IPS-NIHi7 (cell line): ENCODE measurements around the gene SUN2.

Experiments used
- DNase-seq: peaks from one replicate; pipeline ENCODE4 v3.0.0; 2012; ENCODE audit warnings: mixed read lengths; ENCODE audit errors: extremely low spot score

SUN2 gene

DNA sequence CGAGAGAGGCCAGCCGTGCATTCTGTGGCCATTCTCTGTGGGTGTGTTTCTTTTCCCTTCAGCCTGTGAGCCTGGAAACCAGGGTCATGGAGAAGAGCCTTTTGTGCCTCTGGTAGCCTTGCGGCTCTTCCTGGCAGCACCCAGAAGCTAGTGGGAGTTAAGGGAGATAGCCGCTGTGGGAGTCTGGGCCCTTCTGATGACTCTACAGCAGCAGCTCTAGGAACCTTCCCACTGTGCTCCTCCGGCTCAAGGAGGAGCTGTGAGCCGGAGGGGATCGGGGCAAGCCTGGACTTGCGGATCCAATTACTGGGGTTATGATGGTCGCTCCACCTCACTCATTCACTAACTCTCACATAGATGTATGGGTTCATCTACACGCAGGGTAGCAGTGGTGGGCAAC lies 39.5 kb downstream of the SUN2 start:
- DNase-seq = no peak

DNA sequence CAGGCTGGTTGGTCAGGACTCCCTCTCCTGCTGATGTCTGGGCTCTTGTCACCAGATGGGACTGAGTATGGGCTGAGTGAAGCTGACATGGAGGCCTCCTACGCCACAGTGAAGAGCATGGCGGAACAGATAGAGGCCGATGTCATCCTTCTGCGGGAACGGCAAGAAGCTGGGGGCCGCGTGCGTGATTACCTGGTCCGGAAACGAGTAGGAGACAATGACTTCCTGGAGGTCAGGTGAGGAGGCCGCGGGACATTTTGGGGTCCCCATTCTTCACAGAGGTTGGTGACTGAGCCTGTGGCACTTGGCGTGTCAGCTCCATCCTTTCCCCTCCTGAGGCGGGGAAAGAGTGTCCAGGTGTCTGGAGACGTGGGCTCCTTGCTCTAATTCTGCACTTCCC lies 39.9 kb downstream of the SUN2 start:
- no peak for DNase-seq

DNA sequence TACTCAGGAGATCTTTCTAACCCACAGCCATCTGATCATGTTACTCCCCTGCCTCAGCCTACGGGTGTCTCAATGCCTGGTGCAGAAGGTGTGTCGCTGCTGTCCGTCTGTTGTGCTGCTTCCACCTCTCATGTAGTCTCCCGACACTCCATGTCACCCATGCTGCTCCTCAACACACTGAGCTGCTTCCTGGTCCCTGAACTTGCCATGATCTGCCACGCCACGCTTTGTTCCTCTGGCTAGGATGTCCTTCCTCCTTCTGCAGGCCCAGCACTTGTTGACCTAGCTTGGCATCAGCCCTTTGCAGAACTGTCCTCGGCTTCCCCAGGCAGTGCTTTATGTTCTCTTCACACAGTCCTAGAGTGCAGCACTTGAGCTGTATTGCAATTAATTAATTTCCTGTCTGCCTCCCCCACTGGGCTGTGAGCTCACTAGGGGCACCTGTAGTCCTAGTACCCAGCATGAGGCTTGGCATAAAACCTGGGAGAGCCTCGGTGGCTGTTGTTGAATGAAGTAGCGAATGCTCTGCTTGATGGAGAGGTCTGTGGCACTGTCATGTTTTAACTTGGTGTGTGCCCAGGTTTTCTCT lies 40.5 kb downstream of the SUN2 start:
- no peak for DNase-seq

DNA sequence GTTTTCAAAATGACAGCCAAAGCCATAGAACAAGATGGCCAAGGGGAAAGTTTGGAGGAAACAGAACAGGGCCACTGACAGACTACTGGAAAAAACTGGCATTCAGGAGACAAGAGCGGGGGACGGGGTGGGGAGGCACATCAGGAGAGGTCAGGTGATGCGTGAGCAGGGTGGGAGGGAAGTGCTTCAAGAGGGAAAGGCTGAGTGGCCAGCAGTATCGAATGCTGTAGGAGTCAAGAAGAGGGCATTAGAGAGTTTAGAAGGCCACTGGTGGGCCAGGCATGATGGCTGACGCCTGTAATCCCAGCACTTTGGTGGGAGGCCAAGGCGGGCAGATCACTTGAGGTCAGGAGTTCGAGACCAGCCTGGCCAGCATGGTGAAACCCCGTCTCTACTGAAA lies 41.9 kb downstream of the SUN2 start:
- no peak for DNase-seq

DNA sequence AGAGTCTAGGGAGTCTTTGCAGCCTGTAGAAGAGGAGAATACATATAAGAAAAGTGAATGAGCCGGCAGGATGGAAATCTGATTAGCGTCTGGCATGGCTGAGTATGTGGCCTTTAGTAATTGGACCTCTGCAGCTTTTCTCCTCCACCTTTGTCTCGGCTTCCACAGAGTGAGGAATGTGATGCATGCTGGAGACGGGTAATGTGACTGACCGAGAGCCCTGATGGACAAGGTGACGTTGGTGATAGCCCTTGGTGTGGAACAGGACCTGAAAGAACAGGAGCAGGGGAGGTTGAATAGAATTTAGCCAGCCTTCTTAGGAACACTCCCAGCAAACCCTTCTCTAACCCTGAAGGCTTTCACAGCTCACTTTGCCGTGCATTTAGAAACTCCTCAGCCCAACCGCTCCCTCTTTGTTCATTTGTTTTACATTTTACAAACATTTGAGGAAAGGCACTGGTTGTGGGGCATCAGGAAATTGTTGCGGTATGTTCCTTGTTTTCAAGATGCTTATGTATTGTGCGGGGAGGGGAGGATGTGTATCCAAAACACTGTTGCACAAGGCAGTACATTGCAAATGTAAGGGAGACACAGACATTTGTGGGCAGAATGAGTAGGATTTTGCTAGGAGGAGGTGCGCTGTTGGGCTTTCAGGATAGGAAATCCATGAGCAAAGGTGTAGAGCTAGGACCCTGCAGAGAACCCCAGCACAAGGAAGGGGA lies 43.2 kb downstream of the SUN2 start:
- DNase-seq = no peak

DNA sequence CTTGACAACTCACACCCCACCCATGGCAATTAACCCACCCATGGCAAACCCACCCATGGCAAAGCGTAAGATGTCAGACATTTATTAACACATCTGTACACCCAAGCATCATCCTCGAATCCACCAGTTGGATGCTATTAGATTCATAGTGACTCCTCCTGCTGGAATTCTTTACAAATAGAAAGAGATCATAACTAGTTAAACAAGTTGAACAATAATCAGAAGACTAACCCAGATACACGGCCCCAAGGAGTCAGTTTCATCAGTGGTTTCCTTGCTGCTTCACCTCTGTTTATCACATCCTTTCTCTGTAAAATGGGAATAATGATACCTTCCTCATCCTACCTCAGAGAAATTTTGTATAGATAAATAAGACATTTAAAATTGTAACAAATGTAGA lies 44.9 kb downstream of the SUN2 start:
- no peak for DNase-seq

DNA sequence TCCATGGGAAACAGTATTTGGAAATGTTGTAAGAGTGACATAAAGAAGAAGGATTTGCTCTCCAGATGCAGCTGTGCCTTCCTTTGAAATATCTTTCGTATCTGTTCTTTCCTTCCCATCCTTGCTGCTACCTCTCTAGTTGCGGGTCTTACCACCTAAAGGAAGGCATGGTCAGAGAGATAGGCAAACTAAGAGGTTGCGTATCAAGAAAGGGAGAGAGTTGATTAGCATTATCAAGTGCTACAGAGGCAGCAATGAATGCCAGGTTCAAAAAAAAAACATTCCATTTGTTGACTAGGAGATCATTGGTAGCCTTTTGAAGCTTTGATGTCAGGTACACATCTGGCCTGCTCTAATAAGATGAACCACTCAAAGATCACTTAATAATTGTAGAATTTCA lies 45.4 kb downstream of the SUN2 start:
- no peak for DNase-seq

DNA sequence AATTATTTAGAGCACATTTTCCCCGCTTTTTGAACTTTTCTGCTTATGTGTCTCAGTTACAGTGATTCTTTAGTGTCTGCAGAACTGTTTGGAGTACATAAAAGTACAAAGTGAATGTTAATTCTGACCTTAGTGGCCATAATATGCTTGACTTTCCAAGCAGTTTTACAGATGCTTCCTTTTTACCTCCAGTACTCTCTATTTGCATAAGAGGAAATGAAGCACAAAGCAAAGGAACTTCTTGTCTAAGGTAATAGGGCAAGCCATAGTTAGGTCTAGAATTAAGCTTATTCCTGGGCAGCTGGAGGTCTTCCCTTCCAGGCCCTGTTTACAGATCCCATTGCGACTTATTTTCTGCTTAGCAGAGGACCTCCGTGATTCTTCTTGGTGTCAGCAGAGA lies 46.5 kb downstream of the SUN2 start:
- DNase-seq = no peak

DNA sequence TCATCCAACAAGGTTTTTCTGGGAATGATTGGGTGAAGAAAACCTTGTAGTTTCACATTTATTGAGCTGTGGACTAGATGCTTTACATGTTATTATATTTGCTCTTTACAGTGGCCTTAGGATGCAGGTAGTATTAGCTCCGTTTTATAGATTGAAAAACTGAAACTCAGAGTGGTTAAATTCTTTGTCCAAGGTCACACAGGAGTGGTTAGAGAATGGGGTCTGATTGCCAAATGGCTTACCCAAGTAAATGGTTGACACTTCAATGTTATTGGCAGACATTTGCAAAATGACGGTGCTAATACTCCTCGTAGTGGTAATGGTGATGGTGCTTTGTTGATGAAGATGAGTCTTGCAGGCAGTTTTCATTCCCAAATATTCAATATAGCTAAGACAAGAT lies 47.8 kb downstream of the SUN2 start:
- no peak for DNase-seq

DNA sequence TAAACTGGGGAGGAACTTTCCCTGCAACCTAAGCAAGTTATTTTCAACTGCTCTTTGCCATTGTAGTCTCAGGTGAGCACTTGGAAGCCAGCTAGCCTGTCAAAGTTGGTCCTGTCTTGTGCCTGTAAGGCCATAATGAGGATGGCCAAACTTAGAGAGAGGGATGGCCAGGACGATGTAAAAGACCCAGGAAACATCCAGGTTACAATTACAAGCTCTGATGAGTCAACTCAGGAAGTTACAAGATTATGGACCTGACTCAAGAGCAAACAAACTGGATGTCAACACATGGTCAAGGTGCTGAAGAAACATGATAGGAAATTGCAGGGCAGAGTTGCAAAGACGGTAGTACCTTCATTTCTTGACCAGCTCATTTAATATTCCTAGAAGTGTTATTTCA lies 48.5 kb downstream of the SUN2 start:
- DNase-seq = no peak

DNA sequence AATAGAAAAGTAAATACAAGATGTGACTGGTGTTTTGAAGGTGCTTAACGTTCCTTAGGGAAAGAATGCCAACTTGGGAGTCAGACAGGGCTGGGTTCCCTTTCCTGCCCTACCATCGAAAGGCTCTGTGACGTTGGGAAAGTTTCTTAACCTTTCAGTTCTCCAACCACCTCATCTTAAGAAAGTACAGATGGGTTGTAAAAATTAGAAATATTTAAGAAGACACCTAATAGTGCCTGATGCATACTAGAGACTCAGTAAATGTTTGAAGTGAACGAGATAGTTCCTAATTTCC lies 49.0 kb downstream of the SUN2 start:
- DNase-seq = no peak

DNA sequence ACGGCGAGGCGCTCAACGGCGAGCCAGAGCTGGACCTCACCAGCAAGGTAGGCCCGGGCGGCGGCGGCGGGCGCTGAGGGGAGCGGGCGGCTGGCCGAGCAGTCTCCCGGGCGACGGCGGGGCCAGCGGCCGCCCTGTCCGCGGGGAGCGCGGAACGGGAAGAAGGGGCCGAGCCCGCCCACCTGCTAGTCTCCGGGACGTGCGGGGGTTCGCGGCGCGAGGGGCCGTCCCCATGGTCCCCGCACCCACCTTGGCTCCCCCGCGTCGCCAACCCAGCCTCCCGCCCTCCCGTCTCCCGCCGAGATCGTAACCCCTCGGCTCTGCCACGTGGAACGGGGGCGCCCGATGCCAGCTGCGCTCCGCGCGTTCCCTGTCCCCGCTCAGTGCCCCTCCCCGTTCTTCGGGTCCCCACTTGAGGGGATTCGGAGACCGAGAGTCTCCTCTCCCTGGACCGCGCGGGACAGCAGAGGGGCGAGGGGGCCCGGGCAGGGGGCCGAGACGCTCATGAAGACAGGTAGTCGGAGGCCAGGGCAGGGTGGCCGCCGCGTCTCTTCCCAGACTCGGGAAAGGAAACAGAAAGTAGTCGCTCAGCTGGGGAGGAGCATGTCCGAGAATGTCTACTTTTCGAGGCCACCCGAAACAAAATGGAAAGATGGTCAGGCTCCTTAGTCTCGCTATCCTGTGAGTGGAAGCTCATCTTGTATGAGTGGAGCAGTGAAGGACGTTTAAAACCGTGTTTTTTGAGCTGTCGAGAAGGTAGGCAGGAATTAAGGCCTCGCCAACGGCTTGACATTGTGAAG lies 49.5 kb downstream of the SUN2 start:
- DNase-seq = peak; percentile 31

DNA sequence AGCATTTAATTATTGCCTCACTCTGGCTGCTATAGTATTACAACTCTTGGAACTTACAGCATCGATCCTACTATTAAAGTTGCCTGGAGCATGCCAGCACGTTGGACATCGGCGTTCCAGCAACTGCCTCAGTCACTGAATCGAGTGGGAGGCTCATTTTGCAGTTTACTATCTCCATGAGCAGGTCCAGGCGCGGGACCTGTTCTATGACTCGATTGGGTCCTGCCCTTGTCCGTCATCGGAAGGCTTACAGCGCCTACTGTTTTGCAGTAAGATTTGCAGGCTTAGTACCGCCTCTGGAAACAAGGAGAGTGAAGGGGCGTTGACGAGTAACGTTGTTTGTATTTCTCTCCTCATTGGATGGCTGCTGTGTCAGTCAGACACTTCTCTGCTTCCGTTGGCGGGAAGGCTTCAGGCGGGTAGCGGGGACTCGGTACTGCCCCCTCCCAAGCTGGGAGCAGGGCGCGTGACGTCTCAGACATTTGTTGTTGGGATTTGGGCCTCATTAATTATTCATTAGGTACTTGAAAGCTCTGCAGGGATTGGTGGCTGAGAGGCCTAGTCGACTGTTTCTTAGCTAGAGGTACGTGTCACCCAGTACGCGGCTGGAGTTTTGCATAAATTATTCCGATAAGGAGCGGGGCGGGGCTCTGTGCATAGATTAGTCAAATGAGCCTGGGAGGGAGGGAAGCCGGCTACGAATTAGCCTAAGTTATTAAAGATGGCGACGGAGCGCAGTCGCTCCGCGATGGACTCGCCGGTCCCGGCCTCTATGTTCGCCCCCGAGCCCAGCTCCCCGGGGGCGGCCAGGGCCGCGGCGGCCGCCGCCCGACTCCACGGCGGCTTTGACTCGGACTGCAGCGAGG lies 50.3 kb downstream of the SUN2 start, which contains the start of gene GTPBP1:
GTPBP1 (plus strand) TSS at position 710 of the 866 bp plus-strand sequence; CDS start at position 722, 12 bp downstream.
- peak; percentile 97 for DNase-seq

DNA sequence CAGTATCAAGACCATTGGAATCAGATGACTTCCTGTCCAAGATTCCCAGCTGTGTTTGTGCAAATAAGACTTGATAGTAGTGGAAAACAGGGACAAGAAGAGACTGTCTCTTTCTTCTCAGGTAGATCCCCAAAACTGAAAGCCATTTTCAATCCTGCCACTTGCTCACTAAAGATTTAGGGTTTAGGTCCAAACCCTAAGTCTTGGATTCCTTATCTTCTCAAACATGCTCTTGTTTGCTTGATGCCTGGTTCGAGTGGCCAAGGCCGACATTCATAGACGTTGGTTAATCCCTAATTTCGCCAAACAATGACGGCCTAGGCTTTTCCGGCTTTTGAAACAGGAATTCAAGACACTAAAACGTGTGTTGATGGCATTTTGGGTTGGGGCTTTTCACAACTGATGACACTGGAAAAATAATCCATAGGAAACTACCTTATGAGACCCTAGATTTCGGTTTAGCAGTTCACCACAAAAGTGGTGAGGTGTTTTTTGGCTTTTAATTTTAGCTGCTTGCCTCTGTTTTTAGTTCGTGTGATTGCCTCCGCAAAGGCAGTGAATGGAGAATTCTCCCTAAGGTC lies 51.1 kb downstream of the SUN2 start:
- DNase-seq = no peak

DNA sequence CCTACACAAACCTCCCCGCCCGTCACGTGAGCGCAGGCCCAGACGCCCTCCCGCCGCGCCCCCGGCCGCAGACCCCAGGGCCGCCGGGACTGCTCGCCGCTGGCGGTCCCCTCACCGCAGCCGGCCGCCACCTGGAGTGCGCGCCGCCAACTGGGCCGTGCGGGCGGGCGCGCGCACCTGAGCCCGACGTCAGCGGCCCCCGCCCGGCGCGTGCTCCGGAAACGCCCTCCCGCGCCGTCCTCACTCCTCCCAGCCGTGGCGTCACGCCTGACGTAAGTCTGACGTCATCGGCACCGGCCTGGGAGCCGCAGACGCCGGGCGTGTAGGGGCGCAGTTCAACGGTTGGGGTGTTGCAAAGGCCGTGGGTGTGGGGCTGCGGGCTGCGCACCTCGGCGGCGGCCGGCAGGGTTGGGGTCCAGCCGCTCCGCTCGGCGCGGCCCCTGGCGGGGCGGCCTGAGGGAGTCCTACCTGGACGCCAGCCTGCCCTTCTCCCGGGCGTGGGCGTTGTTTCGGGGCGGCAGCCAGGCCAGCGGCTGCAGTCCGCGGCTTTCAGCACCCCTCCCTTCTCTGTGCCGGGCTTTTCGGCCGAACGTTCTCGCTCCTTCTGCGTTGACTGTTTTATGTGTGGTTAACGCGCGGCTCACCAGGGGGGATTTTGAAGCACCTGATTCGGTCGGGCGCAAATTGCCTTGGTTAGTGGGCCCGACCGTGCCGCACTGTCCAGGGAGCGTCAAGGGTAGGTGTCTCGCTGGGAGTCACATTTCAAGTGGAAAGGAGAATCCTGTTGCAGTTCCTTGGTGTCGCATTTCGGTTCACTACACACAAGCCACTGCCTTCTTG lies 54.8 kb downstream of the SUN2 start, which contains the start of gene JOSD1:
JOSD1 (minus strand) TSS at position 155 of the 840 bp plus-strand sequence. CDS start 956 bp downstream, outside the sequence.
- DNase-seq = peak; percentile 92

DNA sequence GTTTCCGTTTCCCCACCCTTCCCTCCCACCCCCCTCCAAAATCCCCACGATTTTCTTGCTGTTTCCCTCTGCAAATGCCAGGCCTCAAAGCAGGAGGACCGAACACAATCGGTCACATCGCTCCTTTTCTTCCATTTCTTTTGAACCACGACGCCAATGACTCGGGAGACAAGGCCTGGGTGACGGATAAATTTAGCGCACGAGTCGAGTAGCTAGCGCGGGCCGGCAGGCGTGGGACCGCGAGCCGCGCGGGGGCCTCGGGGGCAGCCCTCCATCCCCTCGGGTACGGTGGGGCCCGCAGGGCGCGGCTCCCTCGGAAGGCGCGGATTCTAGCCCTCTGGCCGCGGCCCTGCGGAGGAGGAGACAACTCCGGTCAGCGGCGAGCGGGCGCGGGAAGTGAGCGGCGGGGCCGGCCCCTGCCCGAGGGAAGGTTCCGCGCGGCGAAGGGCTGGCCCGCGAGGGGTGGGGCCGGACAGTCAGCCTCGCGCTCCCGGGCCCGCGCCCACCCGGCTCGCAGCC lies 55.5 kb downstream of the SUN2 start:
- DNase-seq = peak; percentile 80

DNA sequence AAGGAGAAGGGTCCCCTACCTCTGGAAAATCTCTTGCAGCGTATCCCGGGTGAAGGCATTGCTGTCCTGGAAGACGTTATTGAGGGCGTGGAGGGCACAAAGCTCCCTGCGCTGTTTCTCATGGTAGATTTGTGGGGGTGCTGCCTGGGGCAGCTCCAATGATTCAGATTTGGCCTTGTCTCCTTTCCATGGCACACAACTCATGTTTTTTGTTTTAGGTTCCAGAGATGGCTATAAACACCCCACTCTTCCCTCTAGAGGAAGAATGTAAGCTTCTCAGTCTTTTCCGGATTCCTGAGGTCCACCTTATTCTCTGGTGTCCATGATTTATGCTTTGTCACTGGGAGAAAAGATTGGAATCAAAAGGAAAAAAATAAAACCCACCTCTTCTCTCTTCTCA lies 56.0 kb downstream of the SUN2 start:
- DNase-seq = no peak

DNA sequence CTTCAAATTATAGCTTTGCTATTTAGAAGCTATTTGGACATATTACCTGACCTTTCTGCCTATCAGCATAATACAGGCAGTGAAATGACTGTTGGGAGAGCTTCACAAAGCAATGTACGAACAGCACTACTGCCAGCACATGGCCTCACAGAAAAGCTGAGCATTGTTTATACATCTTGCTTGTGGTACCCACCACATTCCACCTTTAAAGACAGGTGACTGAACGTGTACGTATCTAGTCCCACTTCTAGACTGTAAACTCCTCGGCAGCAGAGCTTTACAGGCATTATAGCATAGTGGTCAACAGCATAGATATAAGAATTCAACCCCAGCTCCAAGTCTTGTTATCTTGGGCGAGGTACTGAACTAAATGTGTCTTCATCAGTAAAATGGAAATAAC lies 56.7 kb downstream of the SUN2 start:
- DNase-seq = no peak

DNA sequence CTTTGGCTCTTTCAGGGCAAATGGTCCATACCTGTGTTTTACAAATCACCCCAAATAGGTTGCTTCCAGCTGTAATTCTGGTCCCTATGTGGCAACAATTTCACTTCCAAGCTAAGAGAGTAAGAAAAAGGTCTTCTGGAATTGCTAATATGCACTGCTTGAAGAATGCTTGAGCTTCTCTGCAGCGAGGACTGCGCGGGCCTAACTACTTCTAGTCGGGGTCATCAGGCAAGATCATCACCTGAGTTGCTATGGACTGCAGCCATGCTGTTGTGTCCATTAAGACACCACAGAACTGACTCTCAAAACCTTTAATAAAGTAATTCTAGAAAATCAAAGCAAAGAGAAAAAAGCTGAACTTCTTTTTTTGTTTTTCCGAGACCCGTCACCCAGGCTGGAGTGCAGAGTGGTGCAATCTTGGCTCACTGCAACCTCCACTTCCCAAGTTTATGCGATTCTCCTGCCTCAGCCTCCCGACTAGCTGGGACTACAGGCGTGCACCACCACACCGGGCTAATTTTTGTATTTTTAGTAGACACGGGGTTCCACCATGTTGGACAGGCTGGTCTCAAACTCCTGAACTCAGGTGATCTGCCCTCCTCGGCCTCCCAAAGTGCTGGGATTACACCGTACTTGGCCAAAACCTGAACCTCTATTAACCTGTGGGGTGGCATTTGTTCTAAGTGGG lies 57.2 kb downstream of the SUN2 start:
- DNase-seq = no peak
